ENCODE measurements around the gene CITED2.

GRCh38 chr6:139325125-139325524, 49.3 kb downstream of the CITED2 start:
- TF ChIP-seq ZNF596 (tag by site-specific recombination; IDR thresholded peaks at IDR 0.05) (no peak), CTCF (tag by site-specific recombination; IDR thresholded peaks at IDR 0.05) (no peak), KLF17 (tag by site-specific recombination; IDR thresholded peaks at IDR 0.05) (no peak), ZNF433 (tag by site-specific recombination; IDR thresholded peaks at IDR 0.05; ENCODE audit: low read depth) (no peak), ZSCAN23 (tag by site-specific recombination; IDR thresholded peaks at IDR 0.05) (no peak), ZNF302 (tag by site-specific recombination; IDR thresholded peaks at IDR 0.05; ENCODE audit: low read depth) (no peak)
